HuH-7.5 (cell line): Measurements from ENCODE around the gene PNPLA5.

Experiments
- DNase-seq: peaks from one replicate; pipeline ENCODE4 v3.0.0; 2011; ENCODE audit warnings: low spot score

PNPLA5 gene

GRCh38 chr22:43838571-43839307 is 53.1 kb downstream of the PNPLA5 start:
- DNase-seq, result no peak

- no peak for DNase-seq
These were observed 53.7 kb downstream of the PNPLA5 start for GRCh38 chr22:43838161-43838560.

- DNase-seq, result no peak
These were observed 54.1 kb downstream of the PNPLA5 start for GRCh38 chr22:43837666-43838065.

GRCh38 chr22:43835736-43836135 is 56.1 kb downstream of the PNPLA5 start:
- no peak for DNase-seq

GRCh38 chr22:43835166-43835565 is 56.6 kb downstream of the PNPLA5 start:
- DNase-seq, result no peak

- DNase-seq, result no peak
These were observed 58.2 kb downstream of the PNPLA5 start for GRCh38 chr22:43833286-43834240.

GRCh38 chr22:43832393-43833265 is 59.2 kb downstream of the PNPLA5 start:
- DNase-seq, result no peak

- DNase-seq, result no peak
These were observed 60.0 kb downstream of the PNPLA5 start for GRCh38 chr22:43831561-43832392.

- DNase-seq, result no peak
These were observed 60.8 kb downstream of the PNPLA5 start for GRCh38 chr22:43830931-43831560.

- DNase-seq, result no peak
These were observed 61.6 kb downstream of the PNPLA5 start for GRCh38 chr22:43829904-43830851.
